ENCODE measurements around the gene NFIA.

The NFIA gene

GRCh38 chr1:61051443-61051718 lies 31.0 kb upstream of the NFIA start:
- Histone ChIP-seq H3K36me3 (ENCODE audit: control insufficient read depth in 2 of 2, insufficient read depth in 1 of 2, low read length in 2 of 2) (no peaks in the 10 kb centered on the region), H3K4me3 (ENCODE audit: low read depth, low read length) (no peak overlapping the region), H3K4me1 (ENCODE audit: control insufficient read depth, insufficient read depth, low read length) (peaks cover 12% of the 10 kb centered on the region), H3K9me3 (ENCODE audit: control insufficient read depth, insufficient read depth, low read depth, low read length) (no peaks in the 10 kb centered on the region), H3K27ac (ENCODE audit: extremely low read depth, low read depth, low read length) (no peak overlapping the region)
- POLR2A ChIA-PET: interaction anchor here (3.8 kb wide), 1 partner anchor 27 kb away, joined by 31 read pairs; no protein-coding TSS in a partner anchor
- no peak for TF ChIP-seq ZNF843 (tag by site-specific recombination; IDR thresholded peaks at IDR 0.05)
- TF ChIP-seq, protein P1, sequence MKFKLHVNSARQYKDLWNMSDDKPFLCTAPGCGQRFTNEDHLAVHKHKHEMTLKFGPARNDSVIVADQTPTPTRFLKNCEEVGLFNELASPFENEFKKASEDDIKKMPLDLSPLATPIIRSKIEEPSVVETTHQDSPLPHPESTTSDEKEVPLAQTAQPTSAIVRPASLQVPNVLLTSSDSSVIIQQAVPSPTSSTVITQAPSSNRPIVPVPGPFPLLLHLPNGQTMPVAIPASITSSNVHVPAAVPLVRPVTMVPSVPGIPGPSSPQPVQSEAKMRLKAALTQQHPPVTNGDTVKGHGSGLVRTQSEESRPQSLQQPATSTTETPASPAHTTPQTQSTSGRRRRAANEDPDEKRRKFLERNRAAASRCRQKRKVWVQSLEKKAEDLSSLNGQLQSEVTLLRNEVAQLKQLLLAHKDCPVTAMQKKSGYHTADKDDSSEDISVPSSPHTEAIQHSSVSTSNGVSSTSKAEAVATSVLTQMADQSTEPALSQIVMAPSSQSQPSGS (tag by site-specific recombination; IDR thresholded peaks at IDR 0.05; ENCODE audit: low read depth): no peak
- CTCF ChIA-PET: interaction anchor here (0.6 to 0.7 kb wide), 5 partner anchors 45 to 1162 kb away, joined by 3 to 5 read pairs (median 4); no protein-coding TSS in a partner anchor

DNA sequence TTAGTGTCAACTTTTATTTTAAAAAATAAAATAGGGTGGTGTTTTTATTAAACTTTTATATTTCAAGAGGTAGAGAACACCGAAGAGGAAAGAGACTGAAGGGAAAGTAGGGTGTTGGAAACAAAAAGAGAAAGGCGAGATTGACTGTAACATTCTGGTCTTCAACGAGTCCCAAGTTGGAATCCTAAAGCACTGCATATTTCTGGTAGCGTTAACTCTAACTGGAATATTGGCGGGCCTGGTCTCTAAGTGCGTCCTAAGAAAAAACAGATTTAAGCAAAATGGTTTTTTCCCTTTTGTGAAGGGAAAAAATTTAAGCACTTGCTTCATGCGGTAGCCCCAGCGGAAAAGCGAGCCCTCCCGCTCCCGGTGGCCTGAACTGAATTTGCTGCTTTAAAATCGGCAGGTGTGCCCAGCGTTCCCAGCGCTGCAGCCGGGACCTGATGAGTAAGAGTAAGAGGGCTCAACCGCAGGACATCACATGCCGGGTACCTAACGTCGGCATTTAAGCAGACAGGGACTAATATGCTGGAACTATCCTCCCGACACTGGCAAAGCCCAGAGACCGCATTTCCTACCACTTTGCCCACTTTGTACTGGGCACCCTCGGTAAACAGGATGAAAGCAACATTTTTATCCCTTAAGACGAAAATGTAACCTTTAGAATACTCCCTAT lies 30.5 kb upstream of the NFIA start:
- no peak for TF ChIP-seq ZNF48 (tag by site-specific recombination; IDR thresholded peaks at IDR 0.05)
- 0 out of 2 replicates have a peak, but pooled peaks have one; percentile 6 for TF ChIP-seq PRDM1 (tag by site-specific recombination; IDR thresholded peaks at IDR 0.05)
- POLR2A ChIA-PET: interaction anchor here (3.8 kb wide), 1 partner anchor 27 kb away, joined by 31 read pairs; no protein-coding TSS in a partner anchor
- no peak overlapping the region for H3K4me3 ChIP-seq (ENCODE audit: low read depth, low read length)

DNA sequence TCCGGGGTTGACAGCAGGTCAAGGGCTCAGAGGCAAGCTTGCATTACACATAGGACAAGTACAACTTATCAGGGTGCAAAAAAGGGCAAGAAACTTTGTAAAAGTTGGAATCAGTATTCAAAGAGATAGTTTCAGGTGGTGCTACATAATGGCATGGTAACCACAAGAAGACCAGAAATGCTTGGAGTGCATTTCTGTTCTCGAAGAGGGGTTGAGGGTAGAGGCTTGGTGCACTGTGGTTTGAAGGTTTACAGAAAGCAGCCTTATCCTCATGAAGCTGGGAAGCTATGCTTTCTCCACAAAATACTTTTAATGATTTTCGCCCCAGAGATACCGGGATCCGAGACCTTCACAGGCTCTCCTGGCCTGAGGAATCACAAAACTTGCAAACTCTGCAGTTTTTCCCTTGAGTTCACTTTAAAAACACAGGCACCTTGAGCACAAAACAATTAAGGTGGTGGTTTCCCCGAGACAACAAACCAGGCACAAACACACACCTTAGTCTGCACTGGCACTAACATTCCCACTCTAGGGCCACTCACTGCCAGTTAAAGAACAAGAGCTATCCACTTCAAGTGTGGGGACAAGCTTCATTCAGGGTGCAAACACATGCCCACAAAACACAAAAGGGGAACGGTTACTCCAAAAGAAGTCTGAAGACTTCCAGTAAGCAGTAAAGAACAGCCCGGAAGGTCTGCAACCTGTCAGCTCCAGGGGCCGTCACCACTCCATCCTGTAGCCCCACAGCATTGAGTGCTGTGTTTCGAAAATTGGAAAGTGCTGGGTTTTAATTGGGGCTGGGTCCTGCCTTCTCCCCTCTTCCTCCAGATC lies 29.8 kb upstream of the NFIA start:
- TF ChIP-seq ZBTB48 (tag by site-specific recombination; IDR thresholded peaks at IDR 0.05): 0 out of 2 replicates have a peak, but pooled peaks have one; percentile 43
- no peak for TF ChIP-seq ZFP3 (tag by site-specific recombination; IDR thresholded peaks at IDR 0.05; ENCODE audit: low read depth)
- ChIA-PET POLR2A (interaction anchor here (3.8 kb wide), 1 partner anchor 26 kb away, joined by 31 read pairs; no protein-coding TSS in a partner anchor), CTCF (interaction anchor here (0.5 to 0.9 kb wide), 2 partner anchors 42 to 286 kb away, joined by 3 read pairs; no protein-coding TSS in a partner anchor)
- Histone ChIP-seq H3K27ac (ENCODE audit: extremely low read depth, low read depth, low read length) (no peak overlapping the region), H3K9me3 (ENCODE audit: control insufficient read depth, insufficient read depth, low read depth, low read length) (no peaks in the 10 kb centered on the region), H3K4me3 (ENCODE audit: low read depth, low read length) (no peak overlapping the region), H3K36me3 (ENCODE audit: control insufficient read depth in 2 of 2, insufficient read depth in 1 of 2, low read length in 2 of 2) (no peaks in the 10 kb centered on the region), H3K4me1 (ENCODE audit: control insufficient read depth, insufficient read depth, low read length) (peaks cover 15% of the 10 kb centered on the region)

More for the DNA sequence above, 30.5 kb upstream of the NFIA start:
- H3K36me3 ChIP-seq (ENCODE audit: control insufficient read depth in 2 of 2, insufficient read depth in 1 of 2, low read length in 2 of 2): no peaks in the 10 kb centered on the region
- H3K9me3 ChIP-seq (ENCODE audit: control insufficient read depth, insufficient read depth, low read depth, low read length): no peaks in the 10 kb centered on the region
- H3K27ac ChIP-seq (ENCODE audit: extremely low read depth, low read depth, low read length): no peak overlapping the region
- H3K4me1 ChIP-seq (ENCODE audit: control insufficient read depth, insufficient read depth, low read length): peaks cover 15% of the 10 kb centered on the region
- CTCF ChIA-PET: interaction anchor here (0.6 to 0.7 kb wide), 3 partner anchors 44 to 1162 kb away, joined by 3 to 5 read pairs (median 4); no protein-coding TSS in a partner anchor

GRCh38 chr1:61053226-61053711 lies 29.1 kb upstream of the NFIA start:
- TF ChIP-seq ZBTB48 (tag by site-specific recombination; IDR thresholded peaks at IDR 0.05) (0 out of 2 replicates have a peak, but pooled peaks have one; percentile 2), ZBTB49 (tag by site-specific recombination; IDR thresholded peaks at IDR 0.05; ENCODE audit: low read depth) (no peak), RBAK (tag by site-specific recombination; IDR thresholded peaks at IDR 0.05) (no peak)
- TF ChIP-seq, protein P2, sequence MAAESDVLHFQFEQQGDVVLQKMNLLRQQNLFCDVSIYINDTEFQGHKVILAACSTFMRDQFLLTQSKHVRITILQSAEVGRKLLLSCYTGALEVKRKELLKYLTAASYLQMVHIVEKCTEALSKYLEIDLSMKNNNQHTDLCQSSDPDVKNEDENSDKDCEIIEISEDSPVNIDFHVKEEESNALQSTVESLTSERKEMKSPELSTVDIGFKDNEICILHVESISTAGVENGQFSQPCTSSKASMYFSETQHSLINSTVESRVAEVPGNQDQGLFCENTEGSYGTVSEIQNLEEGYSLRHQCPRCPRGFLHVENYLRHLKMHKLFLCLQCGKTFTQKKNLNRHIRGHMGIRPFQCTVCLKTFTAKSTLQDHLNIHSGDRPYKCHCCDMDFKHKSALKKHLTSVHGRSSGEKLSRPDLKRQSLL (tag by site-specific recombination; IDR thresholded peaks at IDR 0.05): no peak
- Histone ChIP-seq H3K36me3 (ENCODE audit: control insufficient read depth in 2 of 2, insufficient read depth in 1 of 2, low read length in 2 of 2) (no peaks in the 10 kb centered on the region), H3K27ac (ENCODE audit: extremely low read depth, low read depth, low read length) (no peak overlapping the region), H3K9me3 (ENCODE audit: control insufficient read depth, insufficient read depth, low read depth, low read length) (no peaks in the 10 kb centered on the region), H3K4me3 (ENCODE audit: low read depth, low read length) (no peak overlapping the region), H3K4me1 (ENCODE audit: control insufficient read depth, insufficient read depth, low read length) (peaks cover 15% of the 10 kb centered on the region)
- ChIA-PET CTCF (interaction anchor here (0.7 to 0.9 kb wide), 2 partner anchors 41 to 50 kb away, joined by 3 read pairs; no protein-coding TSS in a partner anchor), POLR2A (no interaction called here)

All from HEK293 (cell line).